ENCODE measurements around the gene WLS. TPM values are rescaled to one million over a fixed set of nuclear protein-coding genes. Genes with fewer than 3 reads are reported as not detected.

The WLS gene
- total RNA-seq, 8 experiments from 2014 or later, result 13.4 to 430 (median 75.4) TPM

DNA sequence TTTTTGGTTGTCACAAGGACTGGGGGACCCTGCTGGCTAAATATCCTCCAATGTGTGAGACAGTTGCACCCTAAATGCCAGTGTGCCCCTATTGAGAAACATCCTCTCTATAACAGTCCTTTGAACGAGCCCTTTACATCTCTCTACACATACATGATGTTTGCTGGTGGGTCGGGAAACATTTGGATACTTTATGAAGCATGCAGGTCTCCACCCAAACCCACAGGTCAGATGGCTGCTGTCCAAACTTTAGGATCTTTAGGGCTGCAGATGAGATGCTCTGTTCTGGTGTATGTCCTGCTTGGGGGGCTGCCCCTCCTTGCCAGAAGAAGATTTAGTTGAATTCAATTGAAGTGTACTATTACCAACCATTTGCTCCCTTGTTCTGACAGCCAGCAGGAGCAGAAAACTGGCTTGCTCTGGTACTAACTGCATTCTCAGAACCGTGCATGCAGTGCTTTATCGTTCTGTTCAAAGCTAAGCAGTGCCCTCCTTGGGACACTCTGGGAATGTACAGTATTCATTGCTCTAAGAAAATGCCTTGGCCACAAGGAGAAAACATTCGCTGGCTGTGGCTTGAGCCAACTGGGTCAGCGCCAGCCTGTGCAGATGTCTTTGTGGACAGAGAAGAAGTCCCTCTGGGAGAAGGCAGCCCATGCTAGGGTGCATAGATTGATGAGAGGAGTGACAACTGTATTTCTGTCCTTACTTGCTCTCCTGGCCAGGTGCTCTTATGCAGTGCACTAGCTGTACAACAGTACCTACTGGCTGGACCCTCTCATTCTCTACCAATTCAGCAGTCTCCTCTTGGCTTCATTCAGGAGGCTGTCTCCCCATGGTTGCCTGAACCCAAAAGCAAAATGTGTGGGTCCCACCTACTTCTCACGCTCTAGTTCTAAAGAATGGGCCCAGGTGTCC is 120.5 kb downstream of the WLS start:
- H3K4me1 ChIP-seq (replicated peaks in 1 of 2), result peaks cover 8% of the 10 kb centered on the region in 2 donors
- peak overlapping the region in 1 of 2 donors; percentile 0 for H3K27ac ChIP-seq
- peak; percentile 91 to 100 (median 98) for ATAC-seq (replicated peaks in 6 of 8)
- WGBS, 10 experiments, result 0 to 100% (median 63%) methylated on average over 1 to 7 of the region's 7 CpGs; no CpG with 5 or more reads in 1 of the 10 experiments
- no peak overlapping the region for H3K4me3 ChIP-seq
- in situ Hi-C loops (cut with MboI; ENCODE audit: low pct_unique_long_range_greater_than_20kb in 2 of 9, low sequenced_read_pairs in 9 of 9, unreplicated experiment in 9 of 9), result loop anchor here in 8 of 9 experiments (10.0 to 25.0 kb wide), 8 partner anchors 226 to 574 kb away; partner anchors contain the start of genes GNG12 (in 1 of the 8) and RPE65 (in 1 of the 8)

DNA sequence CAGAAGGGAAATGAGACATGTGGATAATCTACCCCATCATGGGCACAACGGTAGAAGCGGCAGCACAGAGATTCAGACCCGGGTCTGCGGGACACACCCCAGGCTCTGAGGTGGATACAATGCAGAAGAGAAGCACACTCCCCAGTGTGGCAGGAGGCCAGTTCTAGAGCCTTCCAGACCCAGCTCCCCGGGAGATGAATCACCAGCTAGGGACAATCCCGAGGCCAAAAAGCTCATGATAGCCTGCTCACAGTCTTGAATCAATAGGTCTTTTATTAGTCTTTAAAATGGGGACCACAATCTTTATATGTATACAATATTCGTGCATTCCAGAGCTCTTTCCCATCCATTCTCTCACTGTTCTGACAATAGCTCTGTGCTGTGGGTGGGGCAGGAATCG is 124.6 kb downstream of the WLS start:
- peak in 3 of 8 experiments; percentile 3 to 39 (median 18) for ATAC-seq (replicated peaks in 6 of 8)
- peaks cover 8 to 25% of the 10 kb centered on the region in 2 donors for H3K4me1 ChIP-seq (replicated peaks in 1 of 2)
- 33 to 100% (median 60%) methylated on average over 1 to 7 of the region's 8 CpGs; no CpG with 5 or more reads in 1 of the 10 experiments for WGBS, 10 experiments
- H3K27ac ChIP-seq, result no peak overlapping the region
- H3K4me3 ChIP-seq, result no peak overlapping the region
- in situ Hi-C loops (cut with MboI; ENCODE audit: low pct_unique_long_range_greater_than_20kb in 2 of 9, low sequenced_read_pairs in 9 of 9, unreplicated experiment in 9 of 9), result loop anchor here (5.0 to 25.0 kb wide), 8 partner anchors 230 to 570 kb away; partner anchors contain the start of genes GNG12 (in 1 of the 9) and RPE65 (in 1 of the 9)

DNA sequence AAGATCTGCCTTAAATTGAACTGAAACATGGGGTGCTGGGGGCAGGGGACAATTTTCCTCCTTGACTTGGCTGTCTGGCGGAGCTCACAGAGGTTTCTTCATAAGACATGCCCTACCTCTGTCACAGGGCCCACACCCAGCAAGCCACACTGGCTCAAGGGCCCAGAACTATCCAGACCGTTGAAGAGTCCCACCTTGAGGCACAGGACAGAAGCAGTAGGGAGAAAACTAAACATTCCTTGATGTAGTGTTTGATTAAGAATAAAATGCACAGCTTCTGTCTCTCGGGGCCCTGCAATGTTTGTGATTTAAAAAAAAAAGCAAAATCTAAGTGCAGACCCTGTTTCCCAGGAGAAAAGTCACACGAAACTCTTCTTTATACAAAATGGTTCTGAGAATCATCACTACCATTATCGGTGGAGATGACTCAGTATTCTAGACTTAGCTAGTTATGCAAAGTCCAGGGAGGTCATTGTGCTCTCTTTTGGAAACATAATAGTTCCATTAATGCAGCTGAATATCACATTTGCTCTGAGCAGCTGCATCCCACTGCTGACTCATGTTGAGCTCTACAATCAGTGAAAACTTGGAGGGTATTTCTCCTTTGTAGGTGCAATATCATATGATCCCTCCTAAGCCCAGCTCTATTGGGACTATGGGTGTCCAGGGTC is 128.3 kb downstream of the WLS start:
- peak; percentile 62 to 97 (median 94) for ATAC-seq (replicated peaks in 6 of 8)
- in situ Hi-C loops (cut with MboI; ENCODE audit: low pct_unique_long_range_greater_than_20kb in 2 of 9, low sequenced_read_pairs in 9 of 9, unreplicated experiment in 9 of 9), result loop anchor here in 8 of 9 experiments (10.0 to 25.0 kb wide), 7 partner anchors 233 to 567 kb away; partner anchors contain the start of genes GNG12 (in 1 of the 8) and RPE65 (in 1 of the 8)
- peaks cover 0 to 17% of the 10 kb centered on the region in 2 donors for H3K4me1 ChIP-seq (replicated peaks in 1 of 2)
- H3K27ac ChIP-seq, result no peak overlapping the region
- no peak overlapping the region for H3K4me3 ChIP-seq
- 53 to 88% (median 73%) methylated on average over 2 to 5 of the region's 5 CpGs; no CpG with 5 or more reads in 1 of the 10 experiments for WGBS, 10 experiments

GRCh38 chr1:68103011-68103545 is 129.2 kb downstream of the WLS start:
- peak in 2 of 8 experiments; percentile 23 to 32 for ATAC-seq (replicated peaks in 6 of 8)
- no peak overlapping the region for H3K27ac ChIP-seq
- in situ Hi-C loops (cut with MboI; ENCODE audit: low pct_unique_long_range_greater_than_20kb in 2 of 9, low sequenced_read_pairs in 9 of 9, unreplicated experiment in 9 of 9), result loop anchor here in 8 of 9 experiments (10.0 to 25.0 kb wide), 7 partner anchors 234 to 566 kb away; partner anchors contain the start of genes GNG12 (in 1 of the 8) and RPE65 (in 1 of the 8)
- 60 to 100% (median 91%) methylated on average over 1 to 5 of the region's 5 CpGs for WGBS, 10 experiments
- no peak overlapping the region for H3K4me3 ChIP-seq
- peaks cover 0 to 17% of the 10 kb centered on the region in 2 donors for H3K4me1 ChIP-seq (replicated peaks in 1 of 2)

- no peak for ATAC-seq (replicated peaks in 6 of 8)
- WGBS, 10 experiments, result 88 to 100% (median 95%) methylated on average over 3 to 4 of the region's 4 CpGs; no CpG with 5 or more reads in 1 of the 10 experiments
- in situ Hi-C loops (cut with MboI; ENCODE audit: low pct_unique_long_range_greater_than_20kb in 2 of 9, low sequenced_read_pairs in 9 of 9, unreplicated experiment in 9 of 9), result loop anchor here in 8 of 9 experiments (10.0 to 25.0 kb wide), 7 partner anchors 235 to 565 kb away; partner anchors contain the start of genes GNG12 (in 1 of the 8) and RPE65 (in 1 of the 8)
- H3K4me3 ChIP-seq, result no peak overlapping the region
- no peak overlapping the region for H3K27ac ChIP-seq
- H3K4me1 ChIP-seq (replicated peaks in 1 of 2), result peaks cover 0 to 17% of the 10 kb centered on the region in 2 donors
Observed at GRCh38 chr1:68101829-68102228, 130.5 kb downstream of the WLS start.

GRCh38 chr1:68100571-68100970 is 131.8 kb downstream of the WLS start:
- in situ Hi-C loops (cut with MboI; ENCODE audit: low pct_unique_long_range_greater_than_20kb in 2 of 9, low sequenced_read_pairs in 9 of 9, unreplicated experiment in 9 of 9), result loop anchor here in 8 of 9 experiments (10.0 to 25.0 kb wide), 7 partner anchors 237 to 563 kb away; partner anchors contain the start of genes GNG12 (in 1 of the 8) and RPE65 (in 1 of the 8)
- WGBS, 10 experiments, result 51 to 100% (median 94%) methylated on average over 1 to 2 of the region's 2 CpGs

GRCh38 chr1:68093737-68094136 is 138.6 kb downstream of the WLS start:
- Histone ChIP-seq H3K4me3 (no peak overlapping the region), H3K27ac (no peak overlapping the region), H3K4me1 (replicated peaks in 1 of 2) (no peaks in the 10 kb centered on the region)
- ATAC-seq (replicated peaks in 6 of 8), result no peak
- in situ Hi-C loops (cut with MboI; ENCODE audit: low pct_unique_long_range_greater_than_20kb in 2 of 9, low sequenced_read_pairs in 9 of 9, unreplicated experiment in 9 of 9), result no loop called here

More at GRCh38 chr1:68100571-68100970, 131.8 kb downstream of the WLS start:
- no peak for ATAC-seq (replicated peaks in 6 of 8)
- Histone ChIP-seq H3K4me1 (replicated peaks in 1 of 2) (peaks cover 0 to 17% of the 10 kb centered on the region in 2 donors), H3K4me3 (no peak overlapping the region), H3K27ac (no peak overlapping the region)

DNA sequence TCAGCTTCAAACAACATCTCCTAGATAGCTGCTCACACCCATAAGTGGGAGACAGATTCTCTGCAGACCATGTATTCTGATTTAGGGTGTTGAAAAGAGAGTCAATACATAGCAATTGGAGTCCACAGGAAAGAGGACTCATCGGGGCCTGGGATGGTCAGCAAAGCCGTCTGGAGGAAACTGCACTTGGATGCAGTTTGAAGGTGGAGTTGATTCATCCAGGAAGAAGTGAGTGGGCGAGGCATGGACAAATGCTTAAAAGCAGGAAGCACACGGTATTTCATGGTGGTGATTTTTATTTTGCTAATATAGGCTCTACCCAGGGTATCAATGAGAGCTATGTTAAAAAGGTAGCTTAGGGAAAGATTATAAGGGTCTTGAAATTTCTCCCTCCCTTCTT is 145.1 kb downstream of the WLS start:
- Histone ChIP-seq H3K4me1 (replicated peaks in 1 of 2) (no peaks in the 10 kb centered on the region), H3K27ac (no peak overlapping the region), H3K4me3 (no peak overlapping the region)
- ATAC-seq (replicated peaks in 6 of 8), result no peak
- 18 to 100% (median 82%) methylated on average over 2 to 4 of the region's 4 CpGs; no CpG with 5 or more reads in 1 of the 10 experiments for WGBS, 10 experiments
- in situ Hi-C loops (cut with MboI; ENCODE audit: low pct_unique_long_range_greater_than_20kb in 2 of 9, low sequenced_read_pairs in 9 of 9, unreplicated experiment in 9 of 9), result no loop called here

DNA sequence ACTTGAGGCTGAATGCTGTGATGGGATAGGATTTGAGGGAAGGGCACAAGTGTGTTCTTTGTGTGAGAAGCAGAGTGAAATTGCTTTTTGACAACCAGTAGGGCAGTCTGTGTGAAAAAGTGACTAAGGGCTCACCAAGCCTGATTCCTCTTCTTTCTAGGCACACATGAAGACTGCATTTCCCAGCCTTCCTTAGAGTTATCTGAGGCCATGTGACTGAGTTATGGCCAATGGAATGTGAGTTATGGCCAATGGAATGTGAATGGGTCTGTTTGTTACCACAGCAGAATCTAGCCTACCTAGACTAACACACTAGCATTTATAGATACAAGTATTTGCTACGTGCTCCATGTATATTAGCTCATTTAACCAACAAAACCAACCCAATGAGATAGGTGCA is 146.6 kb downstream of the WLS start:
- no peak for ATAC-seq (replicated peaks in 6 of 8)
- H3K4me3 ChIP-seq, result no peak overlapping the region
- H3K27ac ChIP-seq, result no peak overlapping the region
- in situ Hi-C loops (cut with MboI; ENCODE audit: low pct_unique_long_range_greater_than_20kb in 2 of 9, low sequenced_read_pairs in 9 of 9, unreplicated experiment in 9 of 9), result no loop called here
- WGBS, 10 experiments, result 20 to 100% (median 67%) methylated on average over 1 of the region's 1 CpG; no CpG with 5 or more reads in 2 of the 10 experiments
- H3K4me1 ChIP-seq (replicated peaks in 1 of 2), result no peaks in the 10 kb centered on the region

DNA sequence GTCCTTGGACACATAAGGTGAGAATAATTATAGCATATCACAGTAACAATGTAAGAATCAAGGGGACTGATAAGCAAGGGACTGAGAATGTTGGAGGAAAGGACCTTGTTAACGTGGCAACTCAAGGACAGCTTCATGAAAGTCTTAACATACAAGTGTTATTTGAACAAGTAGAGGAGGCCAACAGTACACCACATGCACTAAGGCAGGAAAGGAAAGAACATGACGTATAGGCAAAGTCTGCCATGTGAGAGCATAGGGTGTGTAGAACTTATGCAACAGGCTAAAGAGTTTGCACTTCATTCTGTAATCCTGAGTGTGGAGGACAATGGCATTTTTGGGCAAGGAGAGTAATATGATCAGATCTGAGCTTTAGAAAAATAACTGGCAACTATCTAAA is 148.6 kb downstream of the WLS start:
- no peak overlapping the region for H3K27ac ChIP-seq
- no peak for ATAC-seq (replicated peaks in 6 of 8)
- no peak overlapping the region for H3K4me3 ChIP-seq
- no peaks in the 10 kb centered on the region for H3K4me1 ChIP-seq (replicated peaks in 1 of 2)
- 30 to 74% (median 50%) methylated on average over 2 of the region's 2 CpGs; no CpG with 5 or more reads in 1 of the 10 experiments for WGBS, 10 experiments
- in situ Hi-C loops (cut with MboI; ENCODE audit: low pct_unique_long_range_greater_than_20kb in 2 of 9, low sequenced_read_pairs in 9 of 9, unreplicated experiment in 9 of 9), result no loop called here

DNA sequence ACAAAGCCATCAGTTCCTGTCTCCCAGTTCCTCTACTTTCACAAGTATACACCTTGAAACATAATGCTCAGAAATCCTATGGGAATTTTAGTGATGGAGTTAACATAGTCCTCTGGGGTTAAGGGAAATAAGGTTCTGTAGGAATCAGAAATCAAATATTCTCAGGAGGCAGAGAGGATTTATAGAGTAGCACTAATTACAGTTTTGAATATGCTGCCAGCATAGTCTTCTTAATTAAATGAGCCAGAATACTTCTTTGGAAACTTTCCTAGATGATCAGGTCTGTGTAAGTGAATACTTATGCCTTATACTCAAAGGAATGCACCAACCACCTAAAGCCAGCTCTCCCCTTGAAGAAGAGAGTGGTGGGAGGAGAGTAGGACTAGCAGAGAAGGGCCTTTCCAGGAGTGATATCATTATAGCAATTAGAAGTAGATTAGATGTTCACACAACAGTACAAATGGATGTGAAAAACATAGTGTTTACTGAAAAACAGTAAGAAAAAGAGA is 150.5 kb downstream of the WLS start:
- H3K27ac ChIP-seq, result no peak overlapping the region
- no peaks in the 10 kb centered on the region for H3K4me1 ChIP-seq (replicated peaks in 1 of 2)
- H3K4me3 ChIP-seq, result no peak overlapping the region
- in situ Hi-C loops (cut with MboI; ENCODE audit: low pct_unique_long_range_greater_than_20kb in 2 of 9, low sequenced_read_pairs in 9 of 9, unreplicated experiment in 9 of 9), result no loop called here
- no peak for ATAC-seq (replicated peaks in 6 of 8)

DNA sequence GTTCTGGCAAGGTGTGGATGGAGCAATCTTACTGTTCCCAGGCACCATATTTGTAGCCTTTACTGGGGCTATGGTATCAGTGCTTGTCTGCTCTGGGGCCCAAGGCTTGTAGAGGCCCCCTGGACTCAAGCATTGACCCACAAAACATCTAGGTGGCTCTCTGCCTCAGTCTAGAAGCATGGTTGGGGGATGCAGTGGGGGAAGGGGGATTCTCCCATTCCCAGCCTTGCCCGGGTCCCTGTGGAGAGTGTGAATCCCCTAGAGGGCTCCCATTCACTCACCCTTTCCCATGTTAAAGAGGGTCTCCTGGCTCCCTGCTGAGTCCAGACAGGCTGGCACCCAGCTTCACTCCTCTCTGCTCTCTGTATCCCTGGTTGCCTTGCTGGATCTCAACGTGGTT is 153.7 kb downstream of the WLS start:
- Histone ChIP-seq H3K27ac (no peak overlapping the region), H3K4me1 (replicated peaks in 1 of 2) (no peaks in the 10 kb centered on the region), H3K4me3 (no peak overlapping the region)
- 0 to 94% (median 70%) methylated on average over 1 to 2 of the region's 2 CpGs; no CpG with 5 or more reads in 3 of the 10 experiments for WGBS, 10 experiments
- no peak for ATAC-seq (replicated peaks in 6 of 8)
- in situ Hi-C loops (cut with MboI; ENCODE audit: low pct_unique_long_range_greater_than_20kb in 2 of 9, low sequenced_read_pairs in 9 of 9, unreplicated experiment in 9 of 9), result no loop called here
